HuH-7 (cell line): Measurements from ENCODE around the gene ARHGEF28.
A peak's percentile ranks its signal among the peaks of the same experiment; 100 is the strongest.

Experiments used
- DNase-seq: peaks from one replicate; pipeline ENCODE4 v3.0.0; 2011; ENCODE audit warnings: low spot score

The ARHGEF28 gene

GRCh38 chr5:73777192-73777591 lies 151.2 kb downstream of the ARHGEF28 start:
- no peak for DNase-seq

GRCh38 chr5:73780302-73781080 lies 154.5 kb downstream of the ARHGEF28 start:
- peak; percentile 29 for DNase-seq

- DNase-seq: no peak
Observed at GRCh38 chr5:73781107-73781768, 155.2 kb downstream of the ARHGEF28 start.

- DNase-seq: no peak
Observed at GRCh38 chr5:73783828-73784227, 157.8 kb downstream of the ARHGEF28 start.

GRCh38 chr5:73786043-73786831 lies 160.2 kb downstream of the ARHGEF28 start:
- no peak for DNase-seq

GRCh38 chr5:73789851-73790281 lies 163.9 kb downstream of the ARHGEF28 start:
- DNase-seq: no peak

GRCh38 chr5:73791389-73791788 lies 165.4 kb downstream of the ARHGEF28 start:
- DNase-seq: no peak

- DNase-seq: no peak
Observed at GRCh38 chr5:73792687-73793320, 166.8 kb downstream of the ARHGEF28 start.

GRCh38 chr5:73793911-73794310 lies 167.9 kb downstream of the ARHGEF28 start:
- DNase-seq: no peak

GRCh38 chr5:73796164-73797131 lies 170.5 kb downstream of the ARHGEF28 start:
- no peak for DNase-seq

- DNase-seq: no peak
Observed at GRCh38 chr5:73797132-73797510, 171.1 kb downstream of the ARHGEF28 start.

GRCh38 chr5:73799401-73799972 lies 173.5 kb downstream of the ARHGEF28 start:
- no peak for DNase-seq

GRCh38 chr5:73801686-73802085 lies 175.7 kb downstream of the ARHGEF28 start:
- no peak for DNase-seq

- no peak for DNase-seq
Observed at GRCh38 chr5:73805449-73805848, 179.5 kb downstream of the ARHGEF28 start.

- no peak for DNase-seq
Observed at GRCh38 chr5:73808911-73809310, 182.9 kb downstream of the ARHGEF28 start.

- no peak for DNase-seq
Observed at GRCh38 chr5:73810429-73810828, 184.4 kb downstream of the ARHGEF28 start.

GRCh38 chr5:73812457-73812856 lies 186.5 kb downstream of the ARHGEF28 start:
- DNase-seq: no peak

GRCh38 chr5:73812962-73813588 lies 187.1 kb downstream of the ARHGEF28 start:
- no peak for DNase-seq

GRCh38 chr5:73814233-73814846 lies 188.3 kb downstream of the ARHGEF28 start:
- no peak for DNase-seq

GRCh38 chr5:73815631-73816030 lies 189.6 kb downstream of the ARHGEF28 start:
- no peak for DNase-seq
